Smooth muscle cell (in vitro differentiated cells): ENCODE measurements around the gene NFATC4. TPM values are rescaled to one million over a fixed set of nuclear protein-coding genes. Genes with fewer than 3 reads are reported as not detected.

Experiments
- DNase-seq: peaks from one replicate; lab custom pipeline; 2025; ENCODE audit not compliant: unreplicated experiment; lab: John Stamatoyannopoulos, UW
- H2AFZ ChIP-seq: fragments of 200-600 bp; sonication (generic); 2 replicates; pipeline ENCODE4 v1.6.0; 2016; ENCODE audit warnings: antibody characterized with exemption, low read depth, mild to moderate bottlenecking
- H3F3A ChIP-seq: fragments of 200-600 bp; sonication (generic); 2 replicates; pipeline ENCODE4 v1.6.0; 2017; ENCODE audit warnings: antibody characterized with exemption, low read depth
- H3K27ac ChIP-seq: fragments of 200-600 bp; sonication (generic); 2 replicates; pipeline ENCODE4 v1.5.1; 2016; ENCODE audit warnings: low read depth, mild to moderate bottlenecking
- H3K27me3 ChIP-seq: fragments of 200-600 bp; sonication (generic); 2 replicates; pipeline ENCODE4 v1.6.1; 2016; ENCODE audit warnings: low read depth, mild to moderate bottlenecking
- H3K36me3 ChIP-seq: fragments of 200-600 bp; sonication (generic); 2 replicates; pipeline ENCODE4 v1.5.1; 2016; ENCODE audit warnings: low read depth
- H3K4me1 ChIP-seq: fragments of 200-600 bp; sonication (generic); 2 replicates; pipeline ENCODE4 v1.5.1; 2016; ENCODE audit warnings: low read depth
- H3K4me2 ChIP-seq: fragments of 200-600 bp; sonication (generic); 2 replicates; pipeline ENCODE4 v1.6.0; 2016; ENCODE audit warnings: mild to moderate bottlenecking
- H3K4me3 ChIP-seq: fragments of 200-600 bp; sonication (generic); 2 replicates; pipeline ENCODE4 v1.5.1; 2016; ENCODE audit warnings: mild to moderate bottlenecking
- H3K79me2 ChIP-seq: fragments of 200-600 bp; sonication (generic); 2 replicates; pipeline ENCODE4 v1.6.0; 2016; ENCODE audit warnings: low read depth, mild to moderate bottlenecking
- H3K9ac ChIP-seq: fragments of 200-600 bp; sonication (generic); 2 replicates; pipeline ENCODE4 v1.6.0; 2016; ENCODE audit warnings: low read depth
- H3K9me3 ChIP-seq: fragments of 200-600 bp; sonication (generic); replicated peaks from 2 replicates; pipeline ENCODE4 v1.5.1; 2016; ENCODE audit warnings: low read depth
- H4K20me1 ChIP-seq: fragments of 200-600 bp; sonication (generic); 2 replicates; pipeline ENCODE4 v1.6.0; 2016; ENCODE audit warnings: low read depth
- CTCF ChIP-seq: fragments of 200-600 bp; sonication (generic); IDR thresholded peaks from 2 replicates; pipeline ENCODE4 v1.5.1; 2017; ENCODE audit warnings: borderline replicate concordance, mild to moderate bottlenecking, antibody characterized with exemption; ENCODE audit not compliant: insufficient read depth, poor library complexity, severe bottlenecking
- WGBS: methylation state at CpG from one replicate; pipeline ENCODE4 v1.1.7; 2016; ENCODE audit warnings: low lambda C conversion rate; 5-methylcytosine and 5-hydroxymethylcytosine counted together
- polyA plus RNA-seq: library from polyadenylated mRNA; unstranded; fragments of >200 nt; fragmentation: Nextera tagmentation; extraction: Ambion mirVana; gene quantifications from 2 replicates; pipeline ENCODE4 v1.2.1, GENCODE V29; 2016
- total RNA-seq: library from RNA; depleted of rRNA; stranded (reverse); fragments of >200 nt; gene quantifications from 2 replicates; pipeline ENCODE4 v1.2.3, GENCODE V29; 2014

NFATC4 gene
- total RNA-seq (40.1 and 44.6 TPM in 2 replicates), polyA plus RNA-seq (84.7 and 93.3 TPM in 2 replicates)

DNA sequence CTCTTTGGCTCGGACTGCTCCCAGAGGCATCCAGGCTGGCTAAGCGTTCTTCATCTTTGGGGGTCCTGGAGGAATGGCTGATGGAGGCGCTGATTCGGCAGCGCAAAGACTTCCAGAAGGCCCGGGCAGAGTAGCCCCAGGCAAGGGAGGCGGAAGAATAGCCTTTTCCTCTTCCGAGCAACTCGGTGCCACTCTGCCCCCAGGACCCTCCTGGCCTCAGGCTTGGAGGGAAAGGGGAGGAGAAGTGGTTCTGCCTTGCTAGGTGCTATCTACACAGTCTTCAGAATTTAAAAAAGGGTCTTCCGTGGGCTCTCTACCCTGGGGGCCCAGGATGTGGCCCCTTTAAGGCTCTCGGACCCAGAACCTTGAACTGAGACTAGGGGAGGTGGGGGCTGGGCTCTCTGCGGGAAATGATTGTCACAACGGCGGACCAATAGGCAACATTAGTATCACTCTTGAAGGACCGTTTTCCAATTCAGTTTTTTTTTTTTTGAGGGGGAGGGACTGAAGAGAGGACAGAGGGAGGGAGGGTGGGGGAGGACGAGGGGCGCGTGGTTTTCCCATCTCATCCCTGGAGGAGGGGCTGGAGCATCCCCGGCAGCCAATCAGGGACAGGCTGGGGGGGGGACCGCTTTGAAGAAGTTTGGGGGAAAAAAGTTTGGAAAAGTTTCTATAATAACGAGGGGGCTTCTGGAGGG lies at the start of gene NFATC4:
Gene NFATC4, plus strand, starts transcription at position 671 of the 698 bp plus-strand sequence. CDS start 157 bp downstream, outside the sequence.
- H3K9ac ChIP-seq = peak within 1 kb of the TSS; percentile 100
- H3K79me2 ChIP-seq = peaks cover 4% of the 10 kb centered on the region
- H3F3A ChIP-seq = peaks cover 11% of the 10 kb centered on the region
- peak; percentile 72 for DNase-seq
- peak within 1 kb of the TSS; percentile 86 for H2AFZ ChIP-seq
- peak within 1 kb of the TSS; percentile 100 for H3K4me2 ChIP-seq
- H4K20me1 ChIP-seq = peaks cover 24% of the 10 kb centered on the region
- 2% methylated on average over 19 of the region's 21 CpGs for WGBS
- no peaks in the 10 kb centered on the region for H3K27me3 ChIP-seq
- H3K4me1 ChIP-seq = peaks cover 18% of the 10 kb centered on the region
- peak within 1 kb of the TSS; percentile 97 for H3K27ac ChIP-seq
- H3K4me3 ChIP-seq = peak within 1 kb of the TSS; percentile 99
- no peaks in the 10 kb centered on the region for H3K36me3 ChIP-seq
- no peak for TF ChIP-seq CTCF
- no peaks in the 10 kb centered on the region for H3K9me3 ChIP-seq

GRCh38 chr14:24321212-24321975 lies 46.6 kb upstream of the NFATC4 start:
- H3K4me2 ChIP-seq = no peak overlapping the region
- no peak overlapping the region for H3K27ac ChIP-seq
- no peaks in the 10 kb centered on the region for H4K20me1 ChIP-seq
- H3K4me1 ChIP-seq = no peaks in the 10 kb centered on the region
- no peak for DNase-seq
- H3K79me2 ChIP-seq = no peaks in the 10 kb centered on the region
- H3K27me3 ChIP-seq = no peaks in the 10 kb centered on the region
- WGBS = 73% methylated on average over 14 of the region's 14 CpGs
- no peaks in the 10 kb centered on the region for H3K36me3 ChIP-seq
- H3K4me3 ChIP-seq = no peak overlapping the region
- TF ChIP-seq CTCF = no peak
- no peaks in the 10 kb centered on the region for H3F3A ChIP-seq
- H3K9me3 ChIP-seq = no peaks in the 10 kb centered on the region
- no peak overlapping the region for H3K9ac ChIP-seq
- H2AFZ ChIP-seq = no peak overlapping the region

DNA sequence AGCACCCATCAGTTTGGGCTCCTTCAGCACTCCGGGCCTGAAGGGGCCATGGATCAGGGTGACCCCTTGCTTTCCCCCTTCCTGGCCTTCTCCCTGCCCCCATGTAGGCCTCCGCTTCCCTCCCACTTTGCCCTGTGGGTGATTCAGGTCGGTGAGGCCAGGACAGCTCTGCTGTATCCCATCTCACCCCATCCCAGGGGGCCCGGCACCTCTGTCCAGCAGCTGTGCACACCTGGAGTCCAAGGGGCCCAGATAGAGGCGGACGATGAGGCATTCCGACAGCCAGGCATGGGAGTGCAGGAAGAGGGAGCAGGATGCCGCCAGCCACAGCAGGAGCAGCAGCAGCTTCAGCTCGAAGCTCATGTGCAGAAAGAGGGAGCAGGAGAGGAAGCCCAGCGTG lies 45.3 kb upstream of the NFATC4 start:
- Histone ChIP-seq H3K4me2 (no peak overlapping the region), H4K20me1 (no peaks in the 10 kb centered on the region), H3K27ac (no peak overlapping the region), H3K4me3 (no peak overlapping the region), H3K4me1 (no peaks in the 10 kb centered on the region), H3K9ac (no peak overlapping the region), H3K9me3 (no peaks in the 10 kb centered on the region), H3F3A (no peaks in the 10 kb centered on the region), H3K79me2 (no peaks in the 10 kb centered on the region), H2AFZ (no peak overlapping the region), H3K36me3 (no peaks in the 10 kb centered on the region), H3K27me3 (no peaks in the 10 kb centered on the region)
- no peak for DNase-seq
- whole genome bisulfite sequencing = 92% methylated on average over 10 of the region's 10 CpGs
- no peak for TF ChIP-seq CTCF
